GM12872 (cell line): Measurements from ENCODE around the gene HAUS1.

Experiments
- CTCF ChIP-seq: IDR thresholded peaks from 3 replicates; pipeline ENCODE4 v1.5.1; 2011; ENCODE audit warnings: low read depth, mild to moderate bottlenecking, low read length, moderate library complexity; ENCODE audit not compliant: insufficient read depth

HAUS1 gene

GRCh38 chr18:46097431-46097800 lies 6.8 kb upstream of the HAUS1 start:
- no peak for TF ChIP-seq CTCF

- TF ChIP-seq CTCF, result 0 out of 3 replicates have a peak, but pooled peaks have one; percentile 12
These were observed 6.2 kb upstream of the HAUS1 start, which contains the start of gene ATP5F1A for GRCh38 chr18:46097801-46098615. Gene ATP5F1A, minus strand, starts transcription at chr18:46098296. Its CDS starts 65 bp downstream, at chr18:46098231.

- no peak for TF ChIP-seq CTCF
These were observed 5.6 kb upstream of the HAUS1 start for GRCh38 chr18:46098616-46098933.

GRCh38 chr18:46099463-46099862 lies 4.7 kb upstream of the HAUS1 start:
- no peak for TF ChIP-seq CTCF

GRCh38 chr18:46109386-46109785 lies 5.2 kb downstream of the HAUS1 start:
- no peak for TF ChIP-seq CTCF

GRCh38 chr18:46110406-46110805 lies 6.2 kb downstream of the HAUS1 start:
- TF ChIP-seq CTCF, result no peak

- no peak for TF ChIP-seq CTCF
These were observed 9.6 kb downstream of the HAUS1 start for GRCh38 chr18:46113751-46114150.
